Measurements from ENCODE around the gene AP3S2. TPM values are rescaled to one million over a fixed set of nuclear protein-coding genes. Genes with fewer than 3 reads are reported as not detected.

AP3S2 gene
- total and polyA plus RNA-seq, 8 donors: 8.4 to 90.4 (median 24.0) TPM

DNA sequence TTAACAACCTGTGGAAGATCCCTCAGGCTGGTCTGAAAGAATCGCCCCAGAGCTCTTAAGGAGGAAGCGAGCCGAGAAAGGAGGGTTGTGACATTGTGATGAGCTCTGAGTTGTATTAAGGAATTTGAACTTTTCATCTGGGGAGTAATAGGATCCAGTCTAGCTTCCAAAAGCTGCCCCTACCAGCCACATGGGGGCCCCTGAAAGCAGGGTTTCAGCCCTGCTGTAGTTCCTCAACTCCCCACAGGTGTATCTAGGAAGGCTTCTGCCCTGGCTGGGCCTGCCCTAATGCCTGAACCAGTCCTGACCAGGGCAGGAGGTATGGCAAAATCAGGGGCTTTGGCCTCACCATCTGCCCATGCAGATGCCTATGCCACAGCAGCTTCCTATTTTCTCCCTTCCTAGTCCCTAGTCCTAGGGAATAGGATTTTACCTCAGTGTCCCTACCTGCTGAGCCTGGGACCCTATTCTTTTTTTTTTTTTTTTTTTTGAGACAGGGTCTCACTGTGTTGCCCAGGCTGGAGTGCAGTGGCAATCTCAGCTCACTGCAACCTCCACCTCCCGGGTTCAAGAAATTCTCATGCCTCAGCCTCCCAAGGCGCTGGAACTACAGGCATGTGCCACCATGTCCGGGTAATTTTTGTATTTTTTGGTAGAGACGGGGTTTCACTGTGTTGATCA lies 5.0 kb upstream of the AP3S2 start:
- Histone ChIP-seq H3K9me3 (no peaks in the 10 kb centered on the region), H3K27me3 (no peaks in the 10 kb centered on the region), H3K36me3 (peaks cover 7 to 43% (median 37%) of the 10 kb centered on the region in 4 donors), H3K27ac (no peak overlapping the region), H3K4me3 (no peak overlapping the region), H3K4me1 (peaks cover 0 to 9% (median 2%) of the 10 kb centered on the region in 4 donors)
- intact Hi-C loops (cut with DNase I; ENCODE audit: low total_unique reads): no loop called here
- DNase-seq: peak; percentile 54 to 80
- TF ChIP-seq POLR2A (IDR thresholded peaks at IDR 0.05) (no peak), POLR2AphosphoS5 (IDR thresholded peaks at IDR 0.05) (peak in 1 of 3 donors; percentile 17), EP300 (IDR thresholded peaks at IDR 0.05) (no peak), CTCF (IDR thresholded peaks at IDR 0.05) (peak in 5 of 7 experiments; percentile 41 to 70 (median 56))
- 77 to 91% (median 84%) methylated on average over 6 to 7 of the region's 7 CpGs for WGBS, 5 donors

GRCh38 chr15:89898146-89898545 lies 4.4 kb upstream of the AP3S2 start:
- no peak overlapping the region for H3K4me3 ChIP-seq
- intact Hi-C loops (cut with DNase I; ENCODE audit: low total_unique reads): no loop called here
- DNase-seq: no peak
- TF ChIP-seq POLR2A (IDR thresholded peaks at IDR 0.05) (no peak), CTCF (IDR thresholded peaks at IDR 0.05) (no peak), EP300 (IDR thresholded peaks at IDR 0.05) (no peak), POLR2AphosphoS5 (IDR thresholded peaks at IDR 0.05) (no peak)
- no peak overlapping the region for H3K27ac ChIP-seq
- H3K9me3 ChIP-seq: no peaks in the 10 kb centered on the region
- peaks cover under 1 to 11% (median 4%) of the 10 kb centered on the region in 4 donors for H3K4me1 ChIP-seq
- WGBS, 5 donors: 63 to 88% (median 82%) methylated on average over 2 of the region's 2 CpGs
- H3K36me3 ChIP-seq: peaks cover under 1 to 37% (median 31%) of the 10 kb centered on the region in 4 donors
- H3K27me3 ChIP-seq: no peaks in the 10 kb centered on the region

GRCh38 chr15:89893027-89893426 lies 767 bp downstream of the AP3S2 start:
- intact Hi-C loops (cut with DNase I; ENCODE audit: low total_unique reads): no loop called here
- TF ChIP-seq EP300 (IDR thresholded peaks at IDR 0.05) (no peak), POLR2A (IDR thresholded peaks at IDR 0.05) (no peak), CTCF (IDR thresholded peaks at IDR 0.05) (no peak), POLR2AphosphoS5 (IDR thresholded peaks at IDR 0.05) (no peak)
- 13 to 16% (median 15%) methylated on average over 6 of the region's 6 CpGs for WGBS, 5 donors
- Histone ChIP-seq H3K36me3 (peaks cover 7 to 11% (median 11%) of the 10 kb centered on the region in 4 donors), H3K9me3 (no peaks in the 10 kb centered on the region), H3K4me3 (peak overlapping the region; percentile 84 to 91 (median 88)), H3K27ac (peak overlapping the region in 4 of 5 donors; percentile 93 to 96 (median 94)), H3K4me1 (peaks cover 7 to 41% (median 26%) of the 10 kb centered on the region in 4 donors), H3K27me3 (no peaks in the 10 kb centered on the region)
- DNase-seq: no peak

DNA sequence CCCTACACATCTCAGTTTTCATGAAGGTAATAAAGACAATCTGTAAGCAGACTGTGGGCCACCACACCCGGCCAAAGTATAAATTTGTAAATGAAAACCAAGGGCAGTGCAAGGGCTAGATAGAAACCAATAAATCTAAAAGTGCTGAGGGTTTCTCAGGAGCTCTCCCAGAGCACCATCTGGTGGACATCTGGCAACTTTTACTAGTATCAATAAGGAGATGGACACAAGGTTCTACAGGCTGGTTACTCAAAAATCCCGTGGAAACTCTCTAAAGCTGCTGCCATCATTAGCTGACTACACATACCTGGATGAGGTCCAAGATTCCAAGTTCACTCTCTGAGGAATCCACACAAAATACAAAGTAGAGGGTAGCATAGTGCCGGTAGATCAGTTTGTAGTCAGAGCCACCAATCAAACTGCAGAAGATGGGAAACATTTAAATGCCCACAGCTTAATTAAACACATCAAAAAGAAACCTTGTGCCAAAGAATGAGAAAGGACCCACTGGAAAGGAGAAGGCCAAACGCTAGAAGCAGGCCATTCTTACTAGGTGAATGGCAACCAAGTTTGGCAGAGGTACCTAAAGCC lies 5.5 kb downstream of the AP3S2 start:
- Histone ChIP-seq H3K9me3 (no peaks in the 10 kb centered on the region), H3K36me3 (peaks cover 40 to 58% (median 53%) of the 10 kb centered on the region in 4 donors), H3K27me3 (no peaks in the 10 kb centered on the region), H3K4me3 (no peak overlapping the region), H3K27ac (no peak overlapping the region), H3K4me1 (peaks cover 7 to 38% (median 23%) of the 10 kb centered on the region in 4 donors)
- intact Hi-C loops (cut with DNase I; ENCODE audit: low total_unique reads): no loop called here
- peak in 1 of 2 donors; percentile 70 for DNase-seq
- WGBS, 5 donors: 35 to 57% (median 50%) methylated on average over 4 of the region's 4 CpGs
- no peak for TF ChIP-seq POLR2A (IDR thresholded peaks at IDR 0.05)
- peak in 2 of 7 experiments; percentile 10 to 17 for TF ChIP-seq CTCF (IDR thresholded peaks at IDR 0.05)
